ENCODE measurements around the gene FGD2.

The FGD2 gene

GRCh38 chr6:37019065-37019450 lies 13.6 kb downstream of the FGD2 start:
- DNase-seq: no peak

- no peak for DNase-seq
Observed at GRCh38 chr6:37020381-37020780, 14.9 kb downstream of the FGD2 start.

GRCh38 chr6:37020812-37021211 lies 15.4 kb downstream of the FGD2 start:
- DNase-seq: no peak

GRCh38 chr6:37021356-37022129 lies 16.1 kb downstream of the FGD2 start:
- peak; percentile 67 for DNase-seq

- DNase-seq: no peak
Observed at GRCh38 chr6:37022135-37022863, 16.8 kb downstream of the FGD2 start.

GRCh38 chr6:37024656-37025337 lies 19.3 kb downstream of the FGD2 start:
- DNase-seq: no peak

GRCh38 chr6:37025621-37026466 lies 20.4 kb downstream of the FGD2 start:
- DNase-seq: no peak

GRCh38 chr6:37027036-37027720 lies 21.7 kb downstream of the FGD2 start:
- no peak for DNase-seq

GRCh38 chr6:37027811-37028469 lies 22.5 kb downstream of the FGD2 start:
- no peak for DNase-seq

- DNase-seq: no peak
Observed at GRCh38 chr6:37029249-37029971, 24.0 kb downstream of the FGD2 start.

GRCh38 chr6:37030599-37030998 lies 25.1 kb downstream of the FGD2 start:
- no peak for DNase-seq

- no peak for DNase-seq
Observed at GRCh38 chr6:37032239-37032638, 26.8 kb downstream of the FGD2 start.

- DNase-seq: no peak
Observed at GRCh38 chr6:37033255-37033654, 27.8 kb downstream of the FGD2 start.

GRCh38 chr6:37033819-37034795 lies 28.7 kb downstream of the FGD2 start:
- no peak for DNase-seq

GRCh38 chr6:37036146-37036545 lies 30.7 kb downstream of the FGD2 start:
- DNase-seq: no peak

GRCh38 chr6:37038292-37039198 lies 33.1 kb downstream of the FGD2 start:
- no peak for DNase-seq

- no peak for DNase-seq
Observed at GRCh38 chr6:37039958-37040357, 34.5 kb downstream of the FGD2 start.

GRCh38 chr6:37041521-37041920 lies 36.1 kb downstream of the FGD2 start:
- DNase-seq: no peak

- DNase-seq: no peak
Observed at GRCh38 chr6:37042150-37042549, 36.7 kb downstream of the FGD2 start.

Data from activated effector memory CD4-positive, alpha-beta T cell treated with Interleukin-2 at 50 U/mL for 16 hours (primary cell).